Suppressor macrophage (primary cell): Measurements from ENCODE around the gene ERVK3-1.
"Not testable (repeated sequence)": the region's sequence is repeated elsewhere in the genome, so short reads cannot be mapped to it uniquely, and the experiment has no call there.

Source experiments
- DNase-seq, 4 experiments: peaks; one replicate each; pipeline ENCODE4 v3.0.0-alpha.2; 2020 to 2022

ERVK3-1 gene

DNA sequence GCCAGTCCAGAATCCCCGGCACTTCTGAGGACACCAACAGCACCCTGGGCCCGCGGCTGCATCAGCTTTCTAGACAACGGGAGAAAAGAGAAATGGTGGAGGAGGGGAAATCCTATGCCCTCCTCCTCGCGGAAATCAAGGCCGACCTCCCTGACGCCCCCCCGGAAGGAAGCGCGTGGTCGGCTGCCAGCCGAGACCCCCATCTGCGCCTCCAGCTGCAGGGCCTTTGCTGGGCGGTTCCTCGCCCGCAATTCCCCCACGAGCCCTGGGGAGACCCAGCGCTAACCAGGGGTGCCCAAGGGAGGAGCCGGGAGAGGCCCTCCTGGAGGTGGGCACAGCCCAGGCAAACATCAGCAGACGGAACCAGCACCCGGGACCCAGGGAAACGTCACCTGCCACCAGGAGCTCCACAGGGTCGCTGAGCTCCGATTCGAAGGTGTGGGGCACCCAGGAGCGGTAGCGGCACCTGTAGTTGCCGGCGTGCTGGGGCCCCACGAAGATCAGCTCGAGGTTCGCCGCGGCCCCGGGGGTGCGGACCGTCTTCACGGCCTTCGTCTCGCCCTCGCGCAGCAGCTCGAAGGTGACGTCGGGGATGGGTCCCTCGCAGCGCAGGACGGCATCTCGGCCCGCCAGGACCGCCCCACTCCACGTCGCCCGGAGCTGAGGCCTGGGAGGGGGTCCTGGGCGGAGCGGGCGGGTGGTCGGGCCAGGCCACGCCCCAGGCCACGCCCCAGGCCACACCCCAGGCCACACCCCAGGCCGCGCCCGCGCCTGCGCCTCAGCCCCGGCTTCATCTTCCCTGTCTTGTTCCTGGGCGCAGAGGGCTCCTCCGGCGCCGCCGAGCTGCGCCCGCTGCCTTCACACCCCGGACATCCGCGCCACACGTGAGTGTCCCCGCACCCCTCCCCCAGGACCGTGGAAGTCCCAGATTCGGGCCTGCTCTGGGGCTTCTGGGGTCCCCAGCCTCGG is 42.1 kb downstream of the ERVK3-1 start:
- peak; percentile 80 to 93 (median 87) for DNase-seq

DNA sequence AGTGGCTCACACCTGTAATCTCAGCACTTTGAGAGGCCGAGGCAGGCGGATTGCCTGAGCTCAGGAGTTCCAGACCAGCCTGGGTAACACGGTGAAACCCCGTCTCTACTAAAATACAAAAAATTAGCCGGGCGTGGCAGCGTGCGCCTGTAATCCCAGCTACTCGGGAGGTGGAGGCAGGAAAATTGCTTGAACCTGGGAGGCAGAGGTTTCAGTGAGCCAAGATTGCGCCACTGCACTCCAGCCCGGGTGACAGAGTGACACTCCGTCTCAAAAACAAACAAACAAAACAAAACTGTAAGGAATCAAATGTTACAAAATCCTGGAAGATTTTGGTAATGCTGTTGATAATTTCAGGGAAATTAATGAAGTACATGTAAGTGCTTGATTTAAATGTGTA is 42.9 kb downstream of the ERVK3-1 start:
- DNase-seq: not testable (repeated sequence)

DNA sequence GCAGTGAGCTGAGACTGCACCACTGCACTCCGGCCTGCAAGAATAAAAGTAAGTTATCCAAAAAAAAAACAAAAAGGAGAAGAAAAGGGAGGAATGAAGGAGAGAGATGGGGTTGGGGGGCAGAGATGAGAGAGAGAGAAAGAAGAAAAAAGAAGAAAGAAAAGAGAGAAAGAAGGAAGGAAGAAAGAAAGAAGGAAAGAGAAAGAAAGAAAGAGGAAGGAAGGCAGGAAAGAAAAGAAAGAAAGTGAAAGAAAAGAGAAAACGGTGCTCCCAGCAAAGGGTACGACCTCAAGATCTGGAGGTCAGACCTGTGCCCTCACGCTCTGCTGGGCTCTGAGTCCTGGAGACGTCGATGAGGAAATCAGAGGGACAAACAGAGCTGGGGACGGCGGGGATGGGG is 44.4 kb downstream of the ERVK3-1 start:
- DNase-seq: no peak

GRCh38 chr19:58350001-58350861 is 45.1 kb downstream of the ERVK3-1 start:
- no peak for DNase-seq

DNA sequence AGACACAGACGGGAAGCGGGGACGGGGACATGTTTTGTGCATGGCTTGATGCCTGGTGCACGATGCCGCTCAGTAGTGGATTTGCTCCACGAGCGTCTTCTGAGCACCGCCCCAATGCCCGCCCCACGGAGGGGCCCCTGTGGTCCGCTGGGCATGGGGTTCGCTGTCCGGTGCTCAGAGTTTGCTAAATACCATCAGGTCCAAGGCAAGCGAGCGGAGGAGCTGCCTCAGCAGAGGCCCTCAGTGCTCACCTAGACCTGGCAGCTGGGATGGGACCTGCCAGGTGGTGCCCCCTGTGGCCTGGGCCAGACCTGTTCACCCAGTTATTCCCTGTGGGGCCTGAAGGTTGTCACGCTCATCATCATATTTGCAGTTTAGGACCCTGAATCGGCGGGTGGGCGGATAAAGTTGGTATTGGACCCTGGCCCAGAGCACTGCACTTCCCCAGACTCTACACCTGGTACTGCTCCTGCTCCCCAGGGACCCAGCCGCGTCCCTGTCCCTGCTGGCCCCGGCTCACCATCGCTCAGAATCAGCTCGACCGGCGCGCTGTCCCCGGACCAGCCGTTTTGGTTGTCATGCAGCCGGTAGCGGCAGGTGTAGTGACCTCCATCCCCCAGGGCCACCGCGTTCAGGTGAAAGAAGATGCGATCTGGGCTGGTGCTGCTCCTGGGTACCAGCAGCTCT is 45.8 kb downstream of the ERVK3-1 start:
- DNase-seq: no peak

DNA sequence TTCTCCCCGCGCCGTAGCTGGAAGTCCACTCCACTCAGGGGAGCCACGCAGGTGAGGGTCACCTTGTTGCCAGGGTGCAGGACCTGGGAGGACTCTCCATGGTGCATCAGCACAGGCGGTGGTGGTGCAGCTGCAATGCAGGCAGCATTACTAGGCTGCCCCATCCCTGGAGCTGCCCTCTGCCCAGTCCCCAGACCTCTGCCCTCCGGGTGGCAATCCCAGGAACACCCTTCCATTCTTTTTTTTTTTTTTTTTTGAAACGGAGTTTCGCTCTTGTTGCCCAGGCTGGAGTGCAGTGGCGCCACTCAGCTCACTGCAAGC is 46.3 kb downstream of the ERVK3-1 start:
- DNase-seq: no peak

GRCh38 chr19:58351990-58352755 is 47.0 kb downstream of the ERVK3-1 start:
- no peak for DNase-seq

GRCh38 chr19:58352760-58353671 is 47.8 kb downstream of the ERVK3-1 start, which contains the start of gene A1BG:
TSS of gene A1BG (minus strand) at chr19:58353492. CDS start at chr19:58353437, 55 bp downstream.
- no peak for DNase-seq

DNA sequence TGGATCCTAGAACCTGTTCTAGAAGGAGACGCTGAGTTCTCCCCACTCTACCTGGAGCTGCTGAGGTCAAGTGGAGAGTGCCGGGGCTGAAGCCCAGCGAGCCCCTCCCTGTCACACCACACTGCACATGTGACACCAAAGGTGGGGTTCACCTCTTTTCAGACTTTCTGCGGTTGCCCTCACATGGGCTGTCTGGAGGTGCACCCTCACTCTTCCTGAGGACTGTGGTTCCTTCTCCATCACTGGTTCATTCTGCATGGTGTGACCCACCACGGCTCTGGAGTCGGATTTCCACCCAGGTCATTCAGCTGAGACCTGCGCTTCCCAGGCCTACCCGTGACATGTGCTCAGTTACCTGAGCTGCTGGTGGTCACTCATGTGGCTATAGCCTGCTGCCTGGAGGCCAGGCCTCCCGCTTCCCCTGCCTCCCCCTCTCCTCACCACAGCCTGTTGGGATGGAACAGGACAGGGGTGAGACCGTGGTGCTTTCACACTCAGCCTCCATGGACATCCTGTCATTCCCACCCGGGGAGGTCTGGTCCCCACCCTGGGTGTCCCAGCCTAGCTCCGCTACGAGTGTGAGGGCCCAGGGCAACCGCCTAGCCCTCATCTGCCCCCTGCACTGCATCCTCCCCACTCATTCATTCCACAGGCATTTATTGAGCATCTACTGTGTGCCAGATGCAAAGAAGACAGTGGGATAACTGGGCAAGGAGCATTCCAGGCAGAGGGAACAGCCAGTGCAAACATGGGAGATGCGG is 48.7 kb downstream of the ERVK3-1 start:
- DNase-seq: no peak

- DNase-seq: no peak
These were observed 49.4 kb downstream of the ERVK3-1 start for GRCh38 chr19:58354478-58355030.

DNA sequence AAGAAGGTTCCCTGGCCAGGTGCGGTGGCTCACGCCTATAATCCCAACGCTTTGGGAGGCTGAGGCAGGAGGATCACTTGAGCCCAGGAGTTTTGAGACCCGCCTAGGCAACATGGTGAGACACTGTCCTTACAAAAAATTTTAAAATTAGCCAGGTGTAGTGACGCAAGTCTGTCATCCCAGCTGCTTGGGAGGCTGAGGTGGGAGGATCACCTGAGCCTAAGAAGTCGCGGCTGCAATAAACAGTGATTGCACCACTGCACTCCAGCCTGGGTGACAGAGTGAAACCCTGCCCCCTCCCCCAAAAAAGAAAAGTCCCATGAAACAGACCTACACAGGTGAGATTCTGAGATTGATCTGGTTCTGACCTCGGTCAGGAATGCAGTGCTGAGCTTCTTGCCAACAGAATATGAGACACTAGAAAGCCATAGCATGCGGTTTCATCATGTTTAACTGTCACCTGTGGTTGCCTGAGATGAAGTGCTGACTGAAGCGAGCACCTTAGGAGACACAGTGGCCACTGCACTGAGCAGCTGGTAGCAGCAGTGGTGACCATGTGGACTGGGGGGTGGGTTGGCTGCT is 50.1 kb downstream of the ERVK3-1 start:
- no peak for DNase-seq

DNA sequence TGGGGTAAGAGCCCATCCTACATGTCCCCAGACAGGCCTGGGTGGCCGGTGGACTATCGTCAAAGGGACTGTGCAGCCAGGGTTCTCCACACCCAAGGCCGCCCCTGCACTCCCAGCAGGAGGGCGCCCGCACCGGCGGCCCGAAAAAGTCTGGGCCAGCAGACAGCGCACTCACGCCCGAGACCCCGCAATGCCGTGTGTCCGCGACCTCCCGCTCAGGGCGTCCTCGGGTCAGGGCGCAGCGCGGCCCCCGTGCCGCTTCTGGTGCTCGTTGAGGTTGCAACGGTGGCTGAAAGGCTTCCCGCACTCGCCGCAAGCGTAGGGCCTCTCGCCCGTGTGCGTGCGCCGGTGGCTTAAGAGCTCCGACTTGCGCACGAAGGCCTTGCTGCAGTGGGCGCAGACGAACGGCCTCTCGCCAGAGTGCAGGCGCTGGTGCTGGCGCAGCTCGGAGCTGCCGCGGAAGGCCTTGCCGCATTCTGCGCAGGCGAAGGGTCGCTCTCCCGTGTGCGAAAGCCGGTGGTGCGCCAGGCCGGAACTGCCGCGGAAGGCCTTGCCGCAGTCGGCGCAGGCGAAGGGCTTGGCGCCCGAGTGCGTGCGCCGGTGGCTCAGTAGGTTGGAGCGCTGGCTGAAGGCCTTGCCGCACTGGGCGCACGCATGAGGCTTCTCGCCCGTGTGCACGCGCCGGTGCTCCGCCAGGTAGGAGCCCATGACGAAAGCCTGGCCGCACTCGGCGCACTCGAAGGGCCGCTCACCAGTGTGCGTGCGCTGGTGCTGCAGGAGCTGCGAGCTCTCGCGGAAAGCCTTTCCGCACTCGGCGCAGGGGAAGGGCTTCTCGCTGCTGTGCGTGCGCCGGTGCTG is 51.0 kb downstream of the ERVK3-1 start:
- DNase-seq: peak; percentile 6 to 43 (median 24)

DNA sequence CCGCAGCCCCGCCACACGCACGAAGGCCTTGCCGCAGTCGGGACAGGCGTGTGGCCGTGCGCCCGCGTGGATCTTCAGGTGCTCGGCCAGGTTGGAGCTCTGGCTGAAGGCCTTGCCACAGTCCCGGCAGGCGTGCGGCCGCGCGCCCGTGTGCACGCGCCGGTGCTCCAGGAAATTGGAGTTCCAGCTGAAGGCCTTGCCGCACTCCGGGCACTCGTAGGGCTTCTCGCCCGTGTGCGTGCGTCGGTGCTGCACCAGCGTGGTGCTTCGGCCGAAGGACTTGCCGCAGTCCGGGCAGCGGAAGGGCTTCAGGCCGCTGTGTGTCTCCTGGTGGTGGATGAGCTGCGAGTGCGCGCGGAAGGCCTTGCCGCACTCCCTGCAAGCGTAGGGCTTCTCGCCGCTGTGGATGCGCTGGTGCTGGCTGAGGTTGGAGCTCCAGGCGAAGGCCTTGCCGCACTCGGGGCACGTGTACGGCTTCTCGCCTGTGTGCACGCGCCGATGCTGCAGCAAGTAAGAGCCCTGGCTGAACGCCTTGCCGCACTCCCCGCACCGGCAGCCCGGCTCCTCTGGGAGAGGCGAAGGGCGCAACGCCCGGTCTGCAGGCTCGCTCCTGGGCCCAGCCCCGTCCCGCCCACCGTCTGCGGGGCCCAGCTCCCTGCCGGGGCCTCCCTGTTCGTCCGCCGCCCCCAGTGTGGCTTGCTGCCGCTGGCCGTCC is 51.7 kb downstream of the ERVK3-1 start:
- DNase-seq: no peak

GRCh38 chr19:58357481-58358145 is 52.4 kb downstream of the ERVK3-1 start:
- no peak for DNase-seq

- DNase-seq: peak; percentile 72 to 84 (median 79)
These were observed 56.7 kb downstream of the ERVK3-1 start for GRCh38 chr19:58361900-58362271.

- DNase-seq: peak; percentile 97 to 99 (median 98)
These were observed 57.3 kb downstream of the ERVK3-1 start, which contains the start of gene ZNF497 for GRCh38 chr19:58362272-58362994. TSS of gene ZNF497 (minus strand) at chr19:58362751. CDS start at chr19:58357635, 5,116 bp downstream.
